CD8-positive, alpha-beta memory T cell (primary cell): ENCODE results near the gene HOXA6. TPM values are rescaled to one million over a fixed set of nuclear protein-coding genes. Genes with fewer than 3 reads are reported as not detected.
A peak's percentile ranks its signal among the peaks of the same experiment; 100 is the strongest.

Experiments
- CTCF ChIA-PET: fragments of 350-600 bp; sonication (Branson Sonifier 250); formaldehyde crosslinking; loops from one replicate; lab custom pipeline; 2021; ENCODE audit warnings: antibody characterized with exemption; lab: Charles Lee
- POLR2A ChIA-PET: fragments of 350-600 bp; sonication (Branson Sonifier 250); formaldehyde crosslinking; loops from one replicate; lab custom pipeline; 2021; ENCODE audit warnings: antibody characterized with exemption; lab: Charles Lee
- DNase-seq, 5 donors: peaks; one replicate each; pipeline versions ENCODE4 v3.0.0 to v3.0.0-alpha.2; 2020 to 2022; ENCODE audit warnings: mixed read lengths in 1 of 5
- H3K27ac ChIP-seq: one replicate; pipeline ENCODE4 v1.7.0; 2013; ENCODE audit warnings: low read depth, mild to moderate bottlenecking, low read length, moderate library complexity
- H3K27me3 ChIP-seq: 2 replicates; pipeline ENCODE4 v1.7.0; 2013; ENCODE audit warnings: low read length, mild to moderate bottlenecking; ENCODE audit not compliant: insufficient read depth, poor library complexity, severe bottlenecking
- H3K36me3 ChIP-seq: 2 replicates; pipeline ENCODE4 v1.7.0; 2013; ENCODE audit warnings: mild to moderate bottlenecking, low read length, moderate library complexity; ENCODE audit not compliant: insufficient read depth
- H3K4me1 ChIP-seq: 2 replicates; pipeline ENCODE4 v1.7.0; 2013; ENCODE audit warnings: mild to moderate bottlenecking, low read length, moderate library complexity; ENCODE audit not compliant: insufficient read depth
- H3K4me3 ChIP-seq: 2 replicates; pipeline ENCODE4 v1.7.0; 2013; ENCODE audit warnings: mild to moderate bottlenecking, low read length
- H3K9me3 ChIP-seq: 2 replicates; pipeline ENCODE4 v1.7.0; 2013; ENCODE audit warnings: mild to moderate bottlenecking, low read length
- H3K27ac Mint-ChIP-seq, 8 donors: one replicate each; pipeline ENCODE4 v1.8.0; 2020 to 2021; ENCODE audit warnings: mixed read lengths in 8 of 8, mild to moderate bottlenecking in 6 of 8, inconsistent platforms in 3 of 8, moderate library complexity in 3 of 8
- H3K27me3 Mint-ChIP-seq, 2 donors: one replicate each; pipeline ENCODE4 v1.8.0; 2020 to 2021; ENCODE audit warnings: mixed read lengths in 2 of 2, mild to moderate bottlenecking in 1 of 2, moderate library complexity in 1 of 2
- H3K36me3 Mint-ChIP-seq, 3 donors: one replicate each; pipeline ENCODE4 v1.8.0; 2020 to 2021; ENCODE audit warnings: mixed read lengths in 3 of 3, inconsistent platforms in 1 of 3, mild to moderate bottlenecking in 1 of 3
- H3K4me1 Mint-ChIP-seq, 3 donors: one replicate each; pipeline ENCODE4 v1.8.0; 2020 to 2021; ENCODE audit warnings: mixed read lengths in 3 of 3, inconsistent platforms in 1 of 3, mild to moderate bottlenecking in 1 of 3
- H3K4me3 Mint-ChIP-seq, 7 donors: one replicate each; pipeline ENCODE4 v1.8.0; 2020 to 2021; ENCODE audit warnings: mixed read lengths in 7 of 7, mild to moderate bottlenecking in 6 of 7, moderate library complexity in 4 of 7, inconsistent platforms in 2 of 7
- H3K9me3 Mint-ChIP-seq, 5 donors: one replicate each; pipeline ENCODE4 v1.8.0; 2020 to 2022; ENCODE audit warnings: mixed read lengths in 5 of 5, mild to moderate bottlenecking in 3 of 5, moderate library complexity in 2 of 5, inconsistent platforms in 1 of 5
- polyA plus RNA-seq: library from polyadenylated mRNA; unstranded; fragments of 300-500 nt; fragmentation: Illumina TruSeq; gene quantifications from one replicate; pipeline ENCODE4 v1.2.3, GENCODE V29; 2021
- total RNA-seq, 2 experiments: library from RNA; stranded (reverse); gene quantifications; one replicate each; pipeline ENCODE4 v1.2.3, GENCODE V29; 2021

HOXA6 gene
- total and polyA plus RNA-seq, 3 experiments from 2014 or later, result not detected

- H3K9me3 Mint-ChIP-seq, result peaks cover 0 to 2% (median 0%) of the 10 kb centered on the region in 5 donors
- H3K4me3 Mint-ChIP-seq, result no peak overlapping the region
- no peak for DNase-seq
- H3K27me3 ChIP-seq, result peaks cover 48% of the 10 kb centered on the region
- H3K4me1 Mint-ChIP-seq, result peaks cover 8 to 18% (median 10%) of the 10 kb centered on the region in 3 donors
- POLR2A ChIA-PET, result no interaction called here
- H3K4me1 ChIP-seq, result peaks cover 15% of the 10 kb centered on the region
- H3K27me3 Mint-ChIP-seq, result peaks cover 57 to 77% of the 10 kb centered on the region in 2 donors
- CTCF ChIA-PET, result interaction anchor here (0.9 to 5.2 kb wide), 10 partner anchors 9 to 496 kb away, joined by 3 to 31 read pairs (median 6); no protein-coding TSS in a partner anchor
- peak overlapping the region in 1 of 8 donors; percentile 23 for H3K27ac Mint-ChIP-seq
- no peaks in the 10 kb centered on the region for H3K36me3 ChIP-seq
- H3K27ac ChIP-seq, result no peak overlapping the region
- H3K36me3 Mint-ChIP-seq, result no peaks in the 10 kb centered on the region
- no peak overlapping the region for H3K4me3 ChIP-seq
- no peaks in the 10 kb centered on the region for H3K9me3 ChIP-seq
Observed at GRCh38 chr7:27178366-27178765, 30.8 kb upstream of the HOXA6 start.

- POLR2A ChIA-PET, result no interaction called here
- Mint-ChIP-seq H3K27me3 (peaks cover 54 to 72% of the 10 kb centered on the region in 2 donors), H3K4me3 (peak overlapping the region in 1 of 7 donors; percentile 62), H3K4me1 (peaks cover 8 to 16% (median 10%) of the 10 kb centered on the region in 3 donors), H3K36me3 (no peaks in the 10 kb centered on the region), H3K9me3 (peaks cover 0 to 2% (median 0%) of the 10 kb centered on the region in 5 donors), H3K27ac (peak overlapping the region in 1 of 8 donors; percentile 23)
- Histone ChIP-seq H3K36me3 (no peaks in the 10 kb centered on the region), H3K27ac (no peak overlapping the region), H3K9me3 (no peaks in the 10 kb centered on the region), H3K27me3 (peaks cover 48% of the 10 kb centered on the region), H3K4me3 (no peak overlapping the region), H3K4me1 (peaks cover 15% of the 10 kb centered on the region)
- CTCF ChIA-PET, result interaction anchor here (1.2 to 5.2 kb wide), 6 partner anchors 10 to 327 kb away, joined by 3 to 31 read pairs (median 6); no protein-coding TSS in a partner anchor
- DNase-seq, result no peak
Observed at GRCh38 chr7:27177795-27178320, 30.3 kb upstream of the HOXA6 start.

- H3K4me1 ChIP-seq, result peaks cover 22% of the 10 kb centered on the region
- H3K36me3 Mint-ChIP-seq, result no peaks in the 10 kb centered on the region
- CTCF ChIA-PET, result interaction anchor here (1.2 to 5.2 kb wide), 4 partner anchors 10 to 495 kb away, joined by 4 to 31 read pairs (median 7); no protein-coding TSS in a partner anchor
- DNase-seq, result peak in 1 of 5 donors; percentile 13
- POLR2A ChIA-PET, result no interaction called here
- H3K9me3 ChIP-seq, result no peaks in the 10 kb centered on the region
- H3K27me3 ChIP-seq, result peaks cover 48% of the 10 kb centered on the region
- H3K27me3 Mint-ChIP-seq, result peaks cover 53 to 72% of the 10 kb centered on the region in 2 donors
- no peaks in the 10 kb centered on the region for H3K36me3 ChIP-seq
- peak overlapping the region in 1 of 8 donors; percentile 23 for H3K27ac Mint-ChIP-seq
- peak overlapping the region in 1 of 7 donors; percentile 62 for H3K4me3 Mint-ChIP-seq
- no peak overlapping the region for H3K27ac ChIP-seq
- H3K4me3 ChIP-seq, result no peak overlapping the region
- H3K4me1 Mint-ChIP-seq, result peaks cover 12 to 19% (median 12%) of the 10 kb centered on the region in 3 donors
- H3K9me3 Mint-ChIP-seq, result peaks cover 0 to 6% (median 0%) of the 10 kb centered on the region in 5 donors
Observed at GRCh38 chr7:27176962-27177794, 29.6 kb upstream of the HOXA6 start.

- peaks cover 29% of the 10 kb centered on the region for H3K4me1 ChIP-seq
- no peaks in the 10 kb centered on the region for H3K9me3 ChIP-seq
Observed at GRCh38 chr7:27176524-27176845, 28.9 kb upstream of the HOXA6 start.

GRCh38 chr7:27175626-27176523, 28.3 kb upstream of the HOXA6 start:
- POLR2A ChIA-PET, result no interaction called here
- peaks cover 29% of the 10 kb centered on the region for H3K4me1 ChIP-seq
- peak in 1 of 5 donors; percentile 24 for DNase-seq
- H3K9me3 ChIP-seq, result no peaks in the 10 kb centered on the region
- no peaks in the 10 kb centered on the region for H3K36me3 ChIP-seq
- H3K27me3 ChIP-seq, result peaks cover 56% of the 10 kb centered on the region
- peaks cover 20 to 27% (median 22%) of the 10 kb centered on the region in 3 donors for H3K4me1 Mint-ChIP-seq
- no peak overlapping the region for H3K27ac ChIP-seq
- H3K27ac Mint-ChIP-seq, result no peak overlapping the region
- CTCF ChIA-PET, result interaction anchor here (1.0 to 5.2 kb wide), 7 partner anchors 9 to 493 kb away, joined by 3 to 31 read pairs (median 4); no protein-coding TSS in a partner anchor
- no peak overlapping the region for H3K4me3 ChIP-seq
- peaks cover 61 to 75% of the 10 kb centered on the region in 2 donors for H3K27me3 Mint-ChIP-seq
- peaks cover 0 to 11% (median 3%) of the 10 kb centered on the region in 5 donors for H3K9me3 Mint-ChIP-seq
- peak overlapping the region in 1 of 7 donors; percentile 54 for H3K4me3 Mint-ChIP-seq
- H3K36me3 Mint-ChIP-seq, result no peaks in the 10 kb centered on the region

More at GRCh38 chr7:27176524-27176845, 28.9 kb upstream of the HOXA6 start:
- DNase-seq, result peak in 1 of 5 donors; percentile 18
- Histone ChIP-seq H3K4me3 (no peak overlapping the region), H3K27me3 (peaks cover 50% of the 10 kb centered on the region), H3K27ac (no peak overlapping the region), H3K36me3 (no peaks in the 10 kb centered on the region)
- peaks cover 0 to 11% (median 3%) of the 10 kb centered on the region in 5 donors for H3K9me3 Mint-ChIP-seq
- H3K4me3 Mint-ChIP-seq, result peak overlapping the region in 1 of 7 donors; percentile 34
- peak overlapping the region in 1 of 8 donors; percentile 23 for H3K27ac Mint-ChIP-seq
- H3K27me3 Mint-ChIP-seq, result peaks cover 58 to 75% of the 10 kb centered on the region in 2 donors
- H3K4me1 Mint-ChIP-seq, result peaks cover 19 to 26% (median 19%) of the 10 kb centered on the region in 3 donors
- CTCF ChIA-PET, result interaction anchor here (1.0 to 5.2 kb wide), 5 partner anchors 10 to 494 kb away, joined by 3 to 31 read pairs (median 4); no protein-coding TSS in a partner anchor
- H3K36me3 Mint-ChIP-seq, result no peaks in the 10 kb centered on the region
- POLR2A ChIA-PET, result no interaction called here

GRCh38 chr7:27174874-27175625, 27.5 kb upstream of the HOXA6 start:
- H3K36me3 Mint-ChIP-seq, result no peaks in the 10 kb centered on the region

More at GRCh38 chr7:27174874-27175625, 27.5 kb upstream of the HOXA6 start:
- Histone ChIP-seq H3K9me3 (no peaks in the 10 kb centered on the region), H3K27ac (no peak overlapping the region), H3K36me3 (no peaks in the 10 kb centered on the region), H3K4me3 (no peak overlapping the region), H3K4me1 (peaks cover 32% of the 10 kb centered on the region), H3K27me3 (peaks cover 64% of the 10 kb centered on the region)
- peak overlapping the region; percentile 2 to 83 (median 54) for H3K4me3 Mint-ChIP-seq
- ChIA-PET CTCF (interaction anchor here (0.8 to 5.2 kb wide), 6 partner anchors 9 to 24 kb away, joined by 3 to 31 read pairs (median 5); no protein-coding TSS in a partner anchor), POLR2A (no interaction called here)
- peak in 1 of 5 donors; percentile 27 for DNase-seq
- peaks cover 20 to 28% (median 22%) of the 10 kb centered on the region in 3 donors for H3K4me1 Mint-ChIP-seq
- peaks cover 65 to 78% of the 10 kb centered on the region in 2 donors for H3K27me3 Mint-ChIP-seq
- H3K27ac Mint-ChIP-seq, result peak overlapping the region in 2 of 8 donors; percentile 33 to 65
- peaks cover 0 to 11% (median 3%) of the 10 kb centered on the region in 5 donors for H3K9me3 Mint-ChIP-seq
